Nephron progenitor cell (in vitro differentiated cells): ENCODE data around the gene MACIR.

Source experiments
- DNase-seq: peaks from one replicate; pipeline ENCODE4 v3.0.0; 2021
- H3K27ac Mint-ChIP-seq: 2 replicates; pipeline ENCODE4 v1.8.0; 2021; ENCODE audit warnings: mild to moderate bottlenecking, moderate library complexity, mixed read lengths
- H3K27me3 Mint-ChIP-seq: 2 replicates; pipeline ENCODE4 v1.8.0; 2021; ENCODE audit warnings: mild to moderate bottlenecking, low read depth, mixed read lengths; ENCODE audit not compliant: poor library complexity
- H3K36me3 Mint-ChIP-seq: 2 replicates; pipeline ENCODE4 v1.8.0; 2021; ENCODE audit warnings: low read depth, mixed read lengths
- H3K4me1 Mint-ChIP-seq: 2 replicates; pipeline ENCODE4 v1.8.0; 2021; ENCODE audit warnings: mixed read lengths
- H3K4me3 Mint-ChIP-seq: 2 replicates; pipeline ENCODE4 v1.8.0; 2021; ENCODE audit warnings: mild to moderate bottlenecking, moderate library complexity, mixed read lengths
- H3K9me3 Mint-ChIP-seq: 2 replicates; pipeline ENCODE4 v1.8.0; 2021; ENCODE audit warnings: mild to moderate bottlenecking, moderate library complexity, mixed read lengths
- TF ChIP-seq, protein P1 (sequence below): fragments of 200-600 bp; sonication (generic); IDR thresholded peaks from 2 replicates; pipeline ENCODE4 v1.5.0; 2021; ENCODE audit warnings: antibody characterized with exemption

Gene MACIR

DNA sequence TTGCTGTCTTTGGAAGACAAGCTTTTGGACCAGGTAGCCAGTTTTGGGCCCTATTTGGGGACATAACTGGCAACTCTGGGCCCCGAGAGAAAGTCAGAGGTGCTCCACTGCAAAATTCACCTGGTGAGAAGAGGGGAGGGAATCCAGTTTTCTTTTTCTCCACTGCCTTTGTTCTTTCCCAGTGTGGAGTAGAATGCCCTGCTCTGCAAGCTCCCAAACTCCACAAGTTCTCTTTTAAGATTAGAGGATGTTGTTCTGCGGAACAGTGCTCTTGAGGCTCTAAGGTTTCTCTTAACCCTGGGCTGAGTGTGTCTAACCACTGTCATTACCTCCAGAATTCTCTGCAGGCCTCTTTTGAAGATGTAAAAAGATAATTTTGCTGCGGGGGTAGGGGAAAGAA is 25.3 kb downstream of the MACIR start:
- Mint-ChIP-seq H3K27me3 (no peaks in the 10 kb centered on the region), H3K36me3 (peaks cover 29% of the 10 kb centered on the region), H3K4me1 (no peaks in the 10 kb centered on the region), H3K27ac (no peak overlapping the region), H3K4me3 (no peak overlapping the region), H3K9me3 (no peaks in the 10 kb centered on the region)
- TF ChIP-seq, protein P1, sequence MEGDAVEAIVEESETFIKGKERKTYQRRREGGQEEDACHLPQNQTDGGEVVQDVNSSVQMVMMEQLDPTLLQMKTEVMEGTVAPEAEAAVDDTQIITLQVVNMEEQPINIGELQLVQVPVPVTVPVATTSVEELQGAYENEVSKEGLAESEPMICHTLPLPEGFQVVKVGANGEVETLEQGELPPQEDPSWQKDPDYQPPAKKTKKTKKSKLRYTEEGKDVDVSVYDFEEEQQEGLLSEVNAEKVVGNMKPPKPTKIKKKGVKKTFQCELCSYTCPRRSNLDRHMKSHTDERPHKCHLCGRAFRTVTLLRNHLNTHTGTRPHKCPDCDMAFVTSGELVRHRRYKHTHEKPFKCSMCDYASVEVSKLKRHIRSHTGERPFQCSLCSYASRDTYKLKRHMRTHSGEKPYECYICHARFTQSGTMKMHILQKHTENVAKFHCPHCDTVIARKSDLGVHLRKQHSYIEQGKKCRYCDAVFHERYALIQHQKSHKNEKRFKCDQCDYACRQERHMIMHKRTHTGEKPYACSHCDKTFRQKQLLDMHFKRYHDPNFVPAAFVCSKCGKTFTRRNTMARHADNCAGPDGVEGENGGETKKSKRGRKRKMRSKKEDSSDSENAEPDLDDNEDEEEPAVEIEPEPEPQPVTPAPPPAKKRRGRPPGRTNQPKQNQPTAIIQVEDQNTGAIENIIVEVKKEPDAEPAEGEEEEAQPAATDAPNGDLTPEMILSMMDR, result no peak
- no peak for DNase-seq

DNA sequence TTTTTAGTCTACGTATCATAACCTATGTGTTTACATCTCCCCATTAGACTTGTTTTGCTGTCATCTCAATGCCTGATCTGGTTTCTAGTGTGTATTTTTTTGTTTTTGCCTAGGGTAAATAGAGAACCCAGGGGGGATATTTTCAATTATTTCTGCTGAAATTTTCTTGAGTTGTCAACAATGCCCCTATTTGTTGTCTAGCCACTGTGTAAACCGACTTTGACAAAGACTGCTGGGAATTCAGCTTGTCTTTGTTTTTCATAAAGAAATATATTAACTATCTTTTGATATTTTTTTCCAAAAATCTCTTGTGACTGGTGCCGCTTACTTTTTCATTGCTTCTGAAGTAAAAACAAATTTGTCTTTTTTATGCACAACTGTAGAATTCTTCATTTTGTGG is 28.1 kb downstream of the MACIR start:
- no peaks in the 10 kb centered on the region for H3K9me3 Mint-ChIP-seq
- TF ChIP-seq, protein P1, result no peak
- H3K4me3 Mint-ChIP-seq, result no peak overlapping the region
- H3K27me3 Mint-ChIP-seq, result no peaks in the 10 kb centered on the region
- no peak overlapping the region for H3K27ac Mint-ChIP-seq
- H3K36me3 Mint-ChIP-seq, result peaks cover 5% of the 10 kb centered on the region
- no peak for DNase-seq
- no peaks in the 10 kb centered on the region for H3K4me1 Mint-ChIP-seq

DNA sequence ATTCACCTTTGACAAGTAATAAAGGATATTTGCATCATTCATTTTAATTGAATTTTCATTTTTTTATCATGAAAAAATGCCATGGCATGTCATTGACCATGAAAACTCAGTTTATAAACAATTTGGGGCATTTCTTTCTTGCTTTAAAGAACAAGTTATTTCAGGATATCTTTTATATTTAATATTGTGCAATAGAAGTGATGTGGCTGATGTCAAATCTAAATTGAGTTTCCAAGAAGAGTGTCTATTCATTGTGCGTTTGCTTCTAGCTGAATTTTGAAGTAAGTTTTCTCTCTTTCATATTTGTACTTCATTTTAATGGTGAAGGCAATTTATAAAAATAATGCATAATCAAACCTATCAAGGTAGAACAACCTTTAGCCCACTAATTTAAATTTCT is 30.5 kb downstream of the MACIR start:
- Mint-ChIP-seq H3K36me3 (no peaks in the 10 kb centered on the region), H3K4me1 (no peaks in the 10 kb centered on the region), H3K27me3 (no peaks in the 10 kb centered on the region), H3K27ac (no peak overlapping the region), H3K4me3 (no peak overlapping the region), H3K9me3 (no peaks in the 10 kb centered on the region)
- DNase-seq, result no peak
- TF ChIP-seq, protein P1, result no peak

DNA sequence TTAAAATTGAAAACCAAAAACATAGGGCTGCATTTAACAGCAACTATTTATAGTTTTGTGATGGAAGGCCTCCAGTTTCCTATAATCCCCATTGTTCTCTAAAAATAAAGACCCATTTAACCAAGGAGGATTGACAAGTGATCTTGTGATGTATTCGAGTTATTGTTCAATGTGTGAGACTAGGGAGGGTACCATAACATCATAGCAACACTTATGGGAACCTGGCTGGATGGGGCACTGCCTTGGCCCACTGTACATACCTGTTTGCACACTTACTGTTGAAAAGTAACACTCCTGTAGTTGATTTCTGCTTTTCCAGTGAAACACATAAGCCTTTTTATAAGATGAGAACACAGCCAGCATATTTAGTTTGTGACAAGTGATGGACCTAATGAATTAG is 32.3 kb downstream of the MACIR start:
- H3K27me3 Mint-ChIP-seq, result no peaks in the 10 kb centered on the region
- TF ChIP-seq, protein P1, result no peak
- no peak for DNase-seq
- H3K4me1 Mint-ChIP-seq, result no peaks in the 10 kb centered on the region
- H3K9me3 Mint-ChIP-seq, result no peaks in the 10 kb centered on the region
- H3K27ac Mint-ChIP-seq, result no peak overlapping the region
- H3K36me3 Mint-ChIP-seq, result no peaks in the 10 kb centered on the region
- H3K4me3 Mint-ChIP-seq, result no peak overlapping the region

DNA sequence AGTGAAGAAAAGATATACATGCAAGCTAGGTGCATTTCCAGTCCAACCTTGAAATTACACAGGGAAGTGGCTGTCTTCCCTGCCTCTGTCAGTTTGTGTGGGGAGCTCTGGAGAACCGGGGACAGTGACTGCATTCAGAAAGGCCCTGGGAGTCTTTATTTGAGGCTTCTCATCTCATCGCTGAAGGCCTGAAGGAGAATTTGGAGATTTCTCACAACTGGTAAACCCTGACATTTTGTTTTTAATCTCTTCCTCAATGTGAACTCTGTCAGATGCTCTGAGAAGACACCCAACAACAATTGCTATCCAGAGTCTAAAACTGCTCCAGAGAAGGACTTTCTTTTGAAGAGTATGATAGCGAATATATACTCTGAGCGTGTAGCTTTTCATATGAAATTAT is 33.0 kb downstream of the MACIR start:
- no peak for DNase-seq
- Mint-ChIP-seq H3K4me3 (no peak overlapping the region), H3K9me3 (no peaks in the 10 kb centered on the region), H3K4me1 (no peaks in the 10 kb centered on the region), H3K27ac (no peak overlapping the region), H3K27me3 (no peaks in the 10 kb centered on the region), H3K36me3 (no peaks in the 10 kb centered on the region)
- TF ChIP-seq, protein P1, result no peak

DNA sequence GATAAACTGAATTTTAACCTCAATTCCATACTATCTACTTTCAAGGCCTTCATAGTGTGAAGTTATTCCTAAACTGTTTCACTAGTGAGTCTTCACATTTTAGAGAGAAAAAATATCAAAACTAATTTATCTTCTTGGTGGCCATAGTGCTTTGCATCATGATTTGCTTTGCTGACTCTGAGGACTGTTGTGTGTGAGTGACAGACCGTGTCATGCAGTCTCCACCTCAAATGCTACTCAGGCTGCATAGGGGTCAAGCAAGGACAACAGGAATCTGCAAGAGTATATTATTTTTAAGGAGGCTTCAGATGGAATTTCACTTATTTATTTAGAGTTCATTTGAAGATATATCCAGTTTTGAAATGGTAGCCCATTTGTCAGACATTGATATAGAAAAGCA is 34.5 kb downstream of the MACIR start:
- Mint-ChIP-seq H3K9me3 (no peaks in the 10 kb centered on the region), H3K27me3 (no peaks in the 10 kb centered on the region), H3K4me3 (no peak overlapping the region), H3K27ac (no peak overlapping the region), H3K36me3 (no peaks in the 10 kb centered on the region), H3K4me1 (no peaks in the 10 kb centered on the region)
- TF ChIP-seq, protein P1, result no peak
- no peak for DNase-seq
